Measurements from ENCODE around the gene ADAMTSL3. TPM values are rescaled to one million over a fixed set of nuclear protein-coding genes. Genes with fewer than 3 reads are reported as not detected.

Gene ADAMTSL3
- total and polyA plus RNA-seq, 2 of the 8 experiments (the other 6 are each of a cell fraction or from before 2014, with no cell fraction given), result 0.35 to 1.4 TPM

- TF ChIP-seq, protein P1, sequence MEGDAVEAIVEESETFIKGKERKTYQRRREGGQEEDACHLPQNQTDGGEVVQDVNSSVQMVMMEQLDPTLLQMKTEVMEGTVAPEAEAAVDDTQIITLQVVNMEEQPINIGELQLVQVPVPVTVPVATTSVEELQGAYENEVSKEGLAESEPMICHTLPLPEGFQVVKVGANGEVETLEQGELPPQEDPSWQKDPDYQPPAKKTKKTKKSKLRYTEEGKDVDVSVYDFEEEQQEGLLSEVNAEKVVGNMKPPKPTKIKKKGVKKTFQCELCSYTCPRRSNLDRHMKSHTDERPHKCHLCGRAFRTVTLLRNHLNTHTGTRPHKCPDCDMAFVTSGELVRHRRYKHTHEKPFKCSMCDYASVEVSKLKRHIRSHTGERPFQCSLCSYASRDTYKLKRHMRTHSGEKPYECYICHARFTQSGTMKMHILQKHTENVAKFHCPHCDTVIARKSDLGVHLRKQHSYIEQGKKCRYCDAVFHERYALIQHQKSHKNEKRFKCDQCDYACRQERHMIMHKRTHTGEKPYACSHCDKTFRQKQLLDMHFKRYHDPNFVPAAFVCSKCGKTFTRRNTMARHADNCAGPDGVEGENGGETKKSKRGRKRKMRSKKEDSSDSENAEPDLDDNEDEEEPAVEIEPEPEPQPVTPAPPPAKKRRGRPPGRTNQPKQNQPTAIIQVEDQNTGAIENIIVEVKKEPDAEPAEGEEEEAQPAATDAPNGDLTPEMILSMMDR (IDR thresholded peaks at IDR 0.05; ENCODE audit: control extremely low read depth in 1 of 3, insufficient read depth in 1 of 3, low read depth in 1 of 3, low read length in 3 of 3), result no peak
- no peak for TF ChIP-seq GABPA (IDR thresholded peaks at IDR 0.05; ENCODE audit: borderline replicate concordance, insufficient read depth, low read length)
- TF ChIP-seq ZNF274 (IDR thresholded peaks at IDR 0.05; ENCODE audit: borderline replicate concordance, extremely low read depth, low read length), result no peak
- TF ChIP-seq SP1 (IDR thresholded peaks at IDR 0.05; ENCODE audit: low read depth, low read length), result no peak
Observed at GRCh38 chr15:83610901-83611685, 42.8 kb upstream of the ADAMTSL3 start (continued).
